ENCODE results near the gene RAB35. TPM values are rescaled to one million over a fixed set of nuclear protein-coding genes. Genes with fewer than 3 reads are reported as not detected.

Gene RAB35
- polyA plus RNA-seq, 1 donor from 2014 or later, result 60.2 TPM

- H2AFZ ChIP-seq (ENCODE audit: low read depth, low read length), result no peak overlapping the region
- no peaks in the 10 kb centered on the region for H3K9me3 ChIP-seq (ENCODE audit: low read length)
- H3K27me3 ChIP-seq (ENCODE audit: insufficient read depth, low read depth, low read length), result no peaks in the 10 kb centered on the region
- no peak overlapping the region for H3K27ac ChIP-seq (ENCODE audit: low read length)
- H4K20me1 ChIP-seq (ENCODE audit: insufficient read depth), result no peaks in the 10 kb centered on the region
- H3K79me2 ChIP-seq (replicated peaks; ENCODE audit: insufficient read depth, low read length), result peaks cover 30% of the 10 kb centered on the region
- peak; percentile 87 for TF ChIP-seq EP300 (conservative IDR thresholded peaks at IDR 0.05; ENCODE audit: poor library complexity, severe bottlenecking)
- TF ChIP-seq MXI1 (conservative IDR thresholded peaks at IDR 0.05; ENCODE audit: poor library complexity, severe bottlenecking), result no peak
- peak; percentile 78 for TF ChIP-seq POLR2AphosphoS5 (IDR thresholded peaks at IDR 0.05)
- TF ChIP-seq TAF1 (IDR thresholded peaks at IDR 0.05; ENCODE audit: low read depth), result no peak
- no peak for TF ChIP-seq EZH2 (IDR thresholded peaks at IDR 0.05; ENCODE audit: borderline replicate concordance, insufficient read depth, low read length, poor library complexity, severe bottlenecking)
- no peak for TF ChIP-seq RAD21 (conservative IDR thresholded peaks at IDR 0.05)
- TF ChIP-seq CTCF (IDR thresholded peaks at IDR 0.05; ENCODE audit: poor library complexity, severe bottlenecking), result no peak
- peak; percentile 31 for TF ChIP-seq REST (IDR thresholded peaks at IDR 0.05; ENCODE audit: borderline replicate concordance)
- TF ChIP-seq SMC3 (conservative IDR thresholded peaks at IDR 0.05; ENCODE audit: poor library complexity), result no peak
- H3F3A ChIP-seq (ENCODE audit: insufficient read depth, low read length, poor library complexity, severe bottlenecking), result no peaks in the 10 kb centered on the region
- H3K4me3 ChIP-seq (ENCODE audit: low read length), result no peak overlapping the region
- H3K36me3 ChIP-seq (ENCODE audit: insufficient read depth, low read length), result no peaks in the 10 kb centered on the region
- no peaks in the 10 kb centered on the region for H3K9me2 ChIP-seq (ENCODE audit: insufficient read depth, low read length)
- no peak overlapping the region for H3K4me2 ChIP-seq (ENCODE audit: low read length)
- H3K9ac ChIP-seq (ENCODE audit: low read length), result no peak overlapping the region
These were observed 2.9 kb upstream of the RAB35 start for GRCh38 chr12:120119271-120119973.

- H3K4me2 ChIP-seq (ENCODE audit: low read length), result peak overlapping the region; percentile 87
- H4K20me1 ChIP-seq (ENCODE audit: insufficient read depth), result no peaks in the 10 kb centered on the region
- no peak overlapping the region for H3K27ac ChIP-seq (ENCODE audit: low read length)
- peak overlapping the region; percentile 95 for H3K4me3 ChIP-seq (ENCODE audit: low read length)
- peak overlapping the region; percentile 87 for H3K9ac ChIP-seq (ENCODE audit: low read length)
- no peaks in the 10 kb centered on the region for H3K9me3 ChIP-seq (ENCODE audit: low read length)
- no peaks in the 10 kb centered on the region for H3K27me3 ChIP-seq (ENCODE audit: insufficient read depth, low read depth, low read length)
- no peak overlapping the region for H2AFZ ChIP-seq (ENCODE audit: low read depth, low read length)
- peaks cover 36% of the 10 kb centered on the region for H3K79me2 ChIP-seq (replicated peaks; ENCODE audit: insufficient read depth, low read length)
- no peaks in the 10 kb centered on the region for H3K36me3 ChIP-seq (ENCODE audit: insufficient read depth, low read length)
- H3K9me2 ChIP-seq (ENCODE audit: insufficient read depth, low read length), result no peaks in the 10 kb centered on the region
- H3F3A ChIP-seq (ENCODE audit: insufficient read depth, low read length, poor library complexity, severe bottlenecking), result no peaks in the 10 kb centered on the region
- TF ChIP-seq TAF1 (IDR thresholded peaks at IDR 0.05; ENCODE audit: low read depth), result no peak
- no peak for TF ChIP-seq RAD21 (conservative IDR thresholded peaks at IDR 0.05)
- no peak for TF ChIP-seq EZH2 (IDR thresholded peaks at IDR 0.05; ENCODE audit: borderline replicate concordance, insufficient read depth, low read length, poor library complexity, severe bottlenecking)
- no peak for TF ChIP-seq EP300 (conservative IDR thresholded peaks at IDR 0.05; ENCODE audit: poor library complexity, severe bottlenecking)
- no peak for TF ChIP-seq REST (IDR thresholded peaks at IDR 0.05; ENCODE audit: borderline replicate concordance)
- TF ChIP-seq MXI1 (conservative IDR thresholded peaks at IDR 0.05; ENCODE audit: poor library complexity, severe bottlenecking), result no peak
- TF ChIP-seq SMC3 (conservative IDR thresholded peaks at IDR 0.05; ENCODE audit: poor library complexity), result no peak
- no peak for TF ChIP-seq POLR2AphosphoS5 (IDR thresholded peaks at IDR 0.05)
- TF ChIP-seq CTCF (IDR thresholded peaks at IDR 0.05; ENCODE audit: poor library complexity, severe bottlenecking), result no peak
These were observed 1.9 kb upstream of the RAB35 start for GRCh38 chr12:120118321-120119061.

All from neural cell (in vitro differentiated cells).